GM18498 (cell line): ENCODE measurements around the gene LSS.
"Not testable (repeated sequence)": the region's sequence is repeated elsewhere in the genome, so short reads cannot be mapped to it uniquely, and the experiment has no call there.

Experiments used
- ATAC-seq: cut with Tn5 transposase; IDR thresholded peaks from one replicate; pipeline ENCODE4 v1.9.1; 2021; ENCODE audit warnings: mild to moderate bottlenecking, moderate library complexity; ENCODE audit not compliant: unreplicated experiment

The LSS gene

GRCh38 chr21:46246345-46246744, 17.8 kb upstream of the LSS start:
- ATAC-seq = no peak

GRCh38 chr21:46245213-46245915, 16.8 kb upstream of the LSS start:
- ATAC-seq = no peak

GRCh38 chr21:46244602-46245001, 16.0 kb upstream of the LSS start:
- ATAC-seq = no peak

GRCh38 chr21:46243960-46244361, 15.4 kb upstream of the LSS start:
- no peak for ATAC-seq

GRCh38 chr21:46243325-46243724, 14.8 kb upstream of the LSS start:
- ATAC-seq = no peak

- not testable (repeated sequence) for ATAC-seq
Observed at GRCh38 chr21:46241577-46241976, 13.0 kb upstream of the LSS start.

GRCh38 chr21:46239817-46240325, 11.3 kb upstream of the LSS start:
- ATAC-seq = no peak

GRCh38 chr21:46237474-46237873, 8.9 kb upstream of the LSS start:
- no peak for ATAC-seq

GRCh38 chr21:46234436-46234950, 5.9 kb upstream of the LSS start:
- ATAC-seq = no peak

GRCh38 chr21:46229923-46230260, 1.3 kb upstream of the LSS start:
- no peak for ATAC-seq

GRCh38 chr21:46229133-46229922, 754 bp upstream of the LSS start:
- peak; percentile 33 for ATAC-seq

GRCh38 chr21:46227811-46228344, 696 bp downstream of the LSS start:
- ATAC-seq = no peak

- no peak for ATAC-seq
Observed at GRCh38 chr21:46226920-46227599, 1.5 kb downstream of the LSS start.

GRCh38 chr21:46226146-46226545, 2.4 kb downstream of the LSS start:
- no peak for ATAC-seq

- not testable (repeated sequence) for ATAC-seq
Observed at GRCh38 chr21:46223661-46224060, 4.9 kb downstream of the LSS start.

GRCh38 chr21:46223217-46223616, 5.4 kb downstream of the LSS start:
- ATAC-seq = no peak

- ATAC-seq = no peak
Observed at GRCh38 chr21:46222436-46223116, 6.0 kb downstream of the LSS start.

GRCh38 chr21:46221664-46222435, 6.7 kb downstream of the LSS start:
- no peak for ATAC-seq

- no peak for ATAC-seq
Observed at GRCh38 chr21:46220847-46221246, 7.7 kb downstream of the LSS start.

- no peak for ATAC-seq
Observed at GRCh38 chr21:46220275-46220810, 8.2 kb downstream of the LSS start.
